Type B pancreatic cell (in vitro differentiated cells): ENCODE results near the gene FAM186B. TPM values are rescaled to one million over a fixed set of nuclear protein-coding genes. Genes with fewer than 3 reads are reported as not detected.

ENCODE experiments used
- DNase-seq: peaks from one replicate; pipeline ENCODE4 v3.0.0; 2021; ENCODE audit warnings: mixed read lengths; ENCODE audit not compliant: unreplicated experiment; ENCODE audit errors: extremely low spot score
- H3K27ac Mint-ChIP-seq: 2 replicates; pipeline ENCODE4 v1.8.0; 2021; ENCODE audit warnings: mild to moderate bottlenecking, mixed read lengths
- H3K27me3 Mint-ChIP-seq: 2 replicates; pipeline ENCODE4 v1.8.0; 2021; ENCODE audit warnings: mixed read lengths
- H3K36me3 Mint-ChIP-seq: 2 replicates; pipeline ENCODE4 v1.8.0; 2021; ENCODE audit warnings: mixed read lengths
- H3K4me1 Mint-ChIP-seq: one replicate; pipeline ENCODE4 v1.8.0; 2021; ENCODE audit warnings: mixed read lengths; ENCODE audit not compliant: unreplicated experiment
- H3K4me3 Mint-ChIP-seq: 2 replicates; pipeline ENCODE4 v1.8.0; 2021; ENCODE audit warnings: mild to moderate bottlenecking, mixed read lengths
- H3K9me3 Mint-ChIP-seq: 2 replicates; pipeline ENCODE4 v1.8.0; 2021; ENCODE audit warnings: mixed read lengths
- CTCF ChIP-seq: fragments of 200-600 bp; sonication (generic); conservative IDR thresholded peaks from 2 replicates; pipeline ENCODE4 v1.5.0; 2021; ENCODE audit warnings: antibody characterized with exemption, mild to moderate bottlenecking
- total RNA-seq: library from RNA; stranded (reverse); gene quantifications from 2 replicates; pipeline ENCODE4 v1.2.1, GENCODE V29; 2021; ENCODE audit warnings: low replicate concordance

Gene FAM186B
- total RNA-seq, 1 donor from 2014 or later, result 0.14 TPM

DNA sequence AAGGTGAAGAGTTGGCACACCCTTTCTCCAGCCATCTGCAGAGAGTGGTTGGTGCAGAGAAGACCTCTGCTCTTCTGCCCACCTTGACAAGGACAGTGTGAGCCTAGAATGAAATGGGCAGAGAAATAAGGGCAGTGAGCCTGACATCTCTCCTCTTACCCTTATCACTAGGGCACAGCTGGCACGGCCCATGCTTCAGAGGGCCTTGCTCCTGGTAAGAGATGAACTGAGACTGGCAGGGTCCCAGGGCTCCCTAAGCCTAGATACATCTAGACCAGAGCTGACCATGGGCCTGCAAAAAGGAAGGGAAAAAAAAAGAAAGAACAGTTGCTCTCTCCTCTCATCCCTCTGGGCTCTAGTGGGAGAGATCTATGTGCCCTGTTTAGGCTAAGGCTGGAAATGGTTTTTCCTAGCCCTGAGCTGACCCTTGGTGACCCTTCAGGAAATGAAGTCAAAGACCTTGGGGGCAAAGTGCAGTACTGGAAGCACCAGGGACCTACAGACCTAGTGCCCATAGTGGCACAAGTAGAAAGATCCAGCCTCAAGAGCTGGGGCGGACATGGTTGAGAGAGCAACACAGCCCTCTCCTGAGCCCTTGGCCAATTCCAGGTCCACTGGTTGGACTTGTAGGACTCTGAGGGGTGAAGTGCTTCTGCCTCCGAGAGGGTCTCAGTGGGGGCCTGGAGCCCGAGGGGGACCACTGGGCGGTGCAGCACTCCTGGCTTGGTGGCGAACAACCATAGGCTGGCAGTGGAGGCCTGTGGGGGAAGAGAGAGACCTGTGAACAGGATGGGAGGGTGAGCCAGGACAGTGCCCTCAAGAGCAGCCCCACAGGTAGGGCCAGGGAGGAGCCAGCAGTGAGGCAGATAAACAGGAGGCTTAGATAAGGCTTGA, 40.0 kb upstream of the FAM186B start:
- no peak overlapping the region for H3K27ac Mint-ChIP-seq
- peaks cover 11% of the 10 kb centered on the region for H3K4me1 Mint-ChIP-seq
- TF ChIP-seq CTCF, result no peak
- no peaks in the 10 kb centered on the region for H3K27me3 Mint-ChIP-seq
- no peaks in the 10 kb centered on the region for H3K9me3 Mint-ChIP-seq
- DNase-seq, result no peak
- no peak overlapping the region for H3K4me3 Mint-ChIP-seq
- peaks cover 5% of the 10 kb centered on the region for H3K36me3 Mint-ChIP-seq

- H3K36me3 Mint-ChIP-seq, result peaks cover 10% of the 10 kb centered on the region
- H3K27me3 Mint-ChIP-seq, result no peaks in the 10 kb centered on the region
- H3K9me3 Mint-ChIP-seq, result no peaks in the 10 kb centered on the region
- peak; percentile 84 for DNase-seq
- H3K27ac Mint-ChIP-seq, result peak overlapping the region; percentile 75
- peaks cover 11% of the 10 kb centered on the region for H3K4me1 Mint-ChIP-seq
- H3K4me3 Mint-ChIP-seq, result peak overlapping the region; percentile 9
- TF ChIP-seq CTCF, result peak; percentile 94
Measured at GRCh38 chr12:49644620-49644994, 39.2 kb upstream of the FAM186B start.

GRCh38 chr12:49643961-49644619, 38.7 kb upstream of the FAM186B start:
- Mint-ChIP-seq H3K4me3 (no peak overlapping the region), H3K36me3 (peaks cover 14% of the 10 kb centered on the region), H3K27ac (peak overlapping the region; percentile 75), H3K27me3 (no peaks in the 10 kb centered on the region), H3K4me1 (peaks cover 11% of the 10 kb centered on the region), H3K9me3 (no peaks in the 10 kb centered on the region)
- no peak for DNase-seq
- no peak for TF ChIP-seq CTCF

DNA sequence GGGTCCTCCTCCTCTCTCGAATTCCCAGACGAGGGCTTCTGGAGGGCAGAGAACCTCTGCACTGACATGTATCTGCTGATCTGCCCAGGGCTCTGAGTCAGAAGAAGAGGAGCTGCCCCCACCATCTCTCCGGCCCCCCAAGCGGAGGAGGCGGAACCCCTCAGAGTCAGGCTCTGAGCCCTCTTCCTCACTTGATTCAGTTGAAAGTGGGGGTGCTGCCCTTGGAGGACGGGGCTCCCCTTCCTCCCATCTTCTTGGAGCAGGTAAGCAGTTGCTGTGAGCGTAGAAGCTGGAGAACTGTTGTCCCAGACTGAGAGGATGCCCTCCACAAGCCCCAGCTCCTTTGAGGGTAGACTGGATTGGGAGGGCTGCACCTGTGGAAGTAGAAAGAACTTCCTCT, 37.7 kb upstream of the FAM186B start:
- peak overlapping the region; percentile 41 for H3K27ac Mint-ChIP-seq
- TF ChIP-seq CTCF, result no peak
- no peak overlapping the region for H3K4me3 Mint-ChIP-seq
- H3K9me3 Mint-ChIP-seq, result no peaks in the 10 kb centered on the region
- H3K27me3 Mint-ChIP-seq, result no peaks in the 10 kb centered on the region
- H3K4me1 Mint-ChIP-seq, result peaks cover 6% of the 10 kb centered on the region
- no peak for DNase-seq
- peaks cover 17% of the 10 kb centered on the region for H3K36me3 Mint-ChIP-seq

GRCh38 chr12:49642370-49642802, 36.9 kb upstream of the FAM186B start:
- Mint-ChIP-seq H3K27ac (no peak overlapping the region), H3K4me3 (no peak overlapping the region)
- TF ChIP-seq CTCF, result no peak

More at GRCh38 chr12:49642370-49642802, 36.9 kb upstream of the FAM186B start:
- Mint-ChIP-seq H3K9me3 (no peaks in the 10 kb centered on the region), H3K36me3 (peaks cover 17% of the 10 kb centered on the region), H3K4me1 (peaks cover 12% of the 10 kb centered on the region), H3K27me3 (no peaks in the 10 kb centered on the region)
- no peak for DNase-seq
